Measurements from ENCODE around the gene OR9I1.

- TF ChIP-seq CTCF (IDR thresholded peaks at IDR 0.05): no peak
- TF ChIP-seq ZFX (IDR thresholded peaks at IDR 0.05; ENCODE audit: borderline replicate concordance): no peak
These were observed at the start of gene OR9I1 for GRCh38 chr11:58125469-58125868.

All from 22Rv1 (cell line).